Activated CD4-positive, CD25-positive, alpha-beta regulatory T cell treated with anti-CD3 and anti-CD28 coated beads, Interleukin-2, amount 50 U/mL, for 72 hours (primary cell): Measurements from ENCODE around the gene FHIP2A.

ENCODE experiments used
- DNase-seq: peaks from one replicate; pipeline ENCODE4 v3.0.0; 2021

The FHIP2A gene

DNA sequence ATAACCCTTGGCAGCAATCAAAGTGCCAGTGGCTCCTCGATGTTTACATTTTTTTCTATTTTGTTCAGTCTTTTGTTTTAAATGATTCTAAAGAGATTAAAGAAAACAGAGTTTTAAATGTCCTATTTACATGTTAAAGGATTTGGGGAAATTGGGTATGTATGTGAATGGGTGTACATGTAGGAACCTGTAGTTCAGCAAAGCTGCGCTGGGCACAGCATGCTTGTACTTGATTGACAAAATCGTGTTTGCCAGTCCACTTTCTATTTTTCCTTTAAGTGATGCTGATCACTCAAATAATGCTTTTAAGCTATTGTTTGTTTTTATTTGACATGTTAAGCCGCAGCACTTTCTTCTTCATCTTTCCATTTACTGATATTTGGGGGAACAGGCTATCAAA is 40.9 kb downstream of the FHIP2A start:
- DNase-seq, result no peak

DNA sequence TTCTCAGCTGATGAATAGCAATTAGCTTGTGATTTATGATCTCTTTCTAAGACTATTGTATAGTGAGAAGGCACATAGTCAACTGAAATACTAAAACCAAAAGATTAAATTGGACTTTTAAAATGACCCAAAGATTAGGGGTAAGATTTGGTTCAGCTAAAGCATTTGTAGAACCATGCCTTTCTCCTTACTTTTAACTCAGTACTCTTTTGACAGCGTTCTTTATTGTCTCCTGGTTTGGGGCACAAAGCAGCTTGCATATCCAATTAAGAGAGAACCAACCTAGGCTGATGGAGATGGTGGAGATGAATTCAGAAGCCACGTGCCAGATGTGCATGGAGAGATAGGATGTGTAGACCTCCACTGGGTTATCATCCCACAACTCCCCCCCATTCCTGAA is 45.8 kb downstream of the FHIP2A start:
- DNase-seq, result no peak

DNA sequence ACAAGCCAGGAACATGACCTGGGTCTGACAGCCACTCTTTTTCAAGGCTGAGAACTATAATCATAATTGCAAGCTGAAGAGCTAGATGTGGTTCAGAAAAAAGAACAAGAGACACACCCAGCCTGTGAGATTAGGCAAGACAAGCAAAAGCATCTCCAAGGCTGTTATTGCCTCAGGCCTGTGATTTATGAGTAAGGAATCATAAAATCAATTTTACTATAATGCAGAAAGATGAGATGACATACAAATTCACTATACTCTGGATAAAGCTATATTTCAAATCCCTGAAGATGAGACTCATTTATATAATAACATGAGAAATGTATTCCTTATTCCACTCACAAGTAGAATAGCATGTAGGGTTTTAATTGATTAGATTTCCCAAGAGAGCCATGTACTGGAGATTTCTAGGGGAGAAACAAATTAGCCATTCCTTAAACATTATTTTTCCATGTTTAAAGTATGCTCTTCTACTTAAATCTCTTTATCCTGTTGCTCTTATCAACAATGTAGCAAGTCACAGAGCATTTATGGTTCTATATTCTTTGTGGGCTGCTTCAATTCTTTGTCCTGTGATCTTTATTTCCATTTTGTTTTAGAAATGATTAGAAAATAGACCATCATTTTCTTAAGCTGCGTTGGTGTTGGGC is 47.4 kb downstream of the FHIP2A start:
- no peak for DNase-seq

DNA sequence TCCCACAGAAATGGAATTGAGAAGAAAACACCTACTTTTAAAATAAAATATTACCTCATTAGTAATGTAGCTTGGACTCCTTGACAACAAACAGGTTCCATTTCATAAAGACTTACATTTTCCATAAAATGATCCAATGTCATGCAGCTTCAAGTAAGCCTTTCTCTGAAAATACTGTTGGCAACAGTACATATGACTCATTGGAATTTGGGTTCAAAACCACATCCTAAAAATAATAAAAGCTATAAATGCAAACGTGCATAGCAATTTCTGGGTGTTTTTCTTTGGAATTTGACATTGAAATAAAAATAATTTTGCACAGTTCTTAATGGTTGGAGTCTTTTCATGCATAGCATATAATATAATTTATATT is 47.9 kb downstream of the FHIP2A start:
- DNase-seq, result no peak

DNA sequence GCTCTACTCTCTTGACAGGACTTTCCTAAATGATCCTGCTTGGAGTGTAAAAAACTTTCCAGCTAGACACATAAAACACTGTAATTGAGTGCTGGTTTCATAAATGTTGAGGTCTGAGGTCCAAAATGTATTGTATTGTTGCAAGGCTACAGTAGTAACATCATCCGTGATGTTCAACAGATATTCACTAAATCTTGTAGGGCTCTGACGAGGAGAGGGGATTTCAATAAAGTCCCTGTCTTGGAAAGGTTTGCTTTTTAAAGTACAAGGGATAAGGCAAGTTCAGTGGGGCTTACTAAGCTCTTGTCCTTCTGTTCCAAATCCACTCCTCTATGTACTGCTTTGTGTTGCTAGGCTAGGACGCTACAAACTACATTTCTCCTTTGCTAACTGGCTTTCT is 48.9 kb downstream of the FHIP2A start:
- DNase-seq, result no peak

DNA sequence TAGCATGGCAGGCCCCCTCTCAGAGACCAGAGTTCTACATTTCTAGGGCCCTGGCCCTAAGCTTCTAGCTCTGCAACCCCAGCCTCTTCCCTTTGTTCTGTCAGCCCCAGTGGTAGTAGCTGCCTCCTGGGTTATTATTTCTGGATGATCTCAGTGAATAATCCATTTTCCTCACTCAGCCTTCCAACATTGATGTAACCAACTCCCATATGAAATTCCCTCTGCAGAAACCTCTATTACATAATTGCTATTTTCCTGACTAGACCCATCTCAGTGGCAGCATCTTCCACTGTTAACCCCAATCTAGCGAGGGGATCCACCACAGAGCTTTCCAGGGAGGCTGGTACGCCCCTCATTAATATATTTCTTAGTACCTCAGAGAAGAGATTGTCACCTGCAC is 49.8 kb downstream of the FHIP2A start:
- DNase-seq, result no peak
